ENCODE measurements around the gene POT1. TPM values are rescaled to one million over a fixed set of nuclear protein-coding genes. Genes with fewer than 3 reads are reported as not detected.

POT1 gene
- total and polyA plus RNA-seq, 10 donors = 9.4 to 37.0 (median 25.4) TPM

DNA sequence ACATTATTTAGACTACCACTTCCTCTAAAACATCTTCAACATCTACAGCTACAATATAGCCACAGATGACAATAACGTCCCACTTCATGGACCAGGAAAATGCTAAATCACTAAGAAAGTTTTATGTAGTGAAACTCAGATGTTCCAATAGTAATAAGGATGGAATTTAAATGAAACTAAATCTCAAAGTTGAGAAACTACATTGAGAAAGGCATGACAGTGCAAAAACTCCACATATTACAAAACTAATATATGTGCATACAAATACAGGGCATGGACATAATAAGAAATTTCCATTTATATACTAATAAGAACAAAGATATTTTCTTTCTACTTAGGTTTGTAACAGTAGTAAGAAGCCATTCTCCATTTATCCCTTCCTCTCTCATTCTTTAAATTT lies 31.1 kb downstream of the POT1 start:
- Histone ChIP-seq H3K4me3 (no peak overlapping the region), H3K27me3 (replicated peaks in 1 of 7) (no peaks in the 10 kb centered on the region), H3K4me1 (no peaks in the 10 kb centered on the region), H3K27ac (no peak overlapping the region), H3K9me3 (peaks cover 0 to 5% (median 0%) of the 10 kb centered on the region in 8 donors), H3K36me3 (peaks cover 0 to 52% (median 7%) of the 10 kb centered on the region in 6 donors)
- no peak for DNase-seq
- TF ChIP-seq POLR2AphosphoS5 (IDR thresholded peaks at IDR 0.05) = no peak
- TF ChIP-seq POLR2A (IDR thresholded peaks at IDR 0.05) = no peak
- TF ChIP-seq, protein P1, sequence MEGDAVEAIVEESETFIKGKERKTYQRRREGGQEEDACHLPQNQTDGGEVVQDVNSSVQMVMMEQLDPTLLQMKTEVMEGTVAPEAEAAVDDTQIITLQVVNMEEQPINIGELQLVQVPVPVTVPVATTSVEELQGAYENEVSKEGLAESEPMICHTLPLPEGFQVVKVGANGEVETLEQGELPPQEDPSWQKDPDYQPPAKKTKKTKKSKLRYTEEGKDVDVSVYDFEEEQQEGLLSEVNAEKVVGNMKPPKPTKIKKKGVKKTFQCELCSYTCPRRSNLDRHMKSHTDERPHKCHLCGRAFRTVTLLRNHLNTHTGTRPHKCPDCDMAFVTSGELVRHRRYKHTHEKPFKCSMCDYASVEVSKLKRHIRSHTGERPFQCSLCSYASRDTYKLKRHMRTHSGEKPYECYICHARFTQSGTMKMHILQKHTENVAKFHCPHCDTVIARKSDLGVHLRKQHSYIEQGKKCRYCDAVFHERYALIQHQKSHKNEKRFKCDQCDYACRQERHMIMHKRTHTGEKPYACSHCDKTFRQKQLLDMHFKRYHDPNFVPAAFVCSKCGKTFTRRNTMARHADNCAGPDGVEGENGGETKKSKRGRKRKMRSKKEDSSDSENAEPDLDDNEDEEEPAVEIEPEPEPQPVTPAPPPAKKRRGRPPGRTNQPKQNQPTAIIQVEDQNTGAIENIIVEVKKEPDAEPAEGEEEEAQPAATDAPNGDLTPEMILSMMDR (IDR thresholded peaks at IDR 0.05 in 8 of 11, conservative IDR thresholded peaks at IDR 0.05 in 3 of 11) = no peak
- intact Hi-C loops (cut with DNase I; ENCODE audit: low total_unique reads) = no loop called here
- WGBS, 5 donors = 63 to 77% (median 76%) methylated on average over 1 of the region's 1 CpG

DNA sequence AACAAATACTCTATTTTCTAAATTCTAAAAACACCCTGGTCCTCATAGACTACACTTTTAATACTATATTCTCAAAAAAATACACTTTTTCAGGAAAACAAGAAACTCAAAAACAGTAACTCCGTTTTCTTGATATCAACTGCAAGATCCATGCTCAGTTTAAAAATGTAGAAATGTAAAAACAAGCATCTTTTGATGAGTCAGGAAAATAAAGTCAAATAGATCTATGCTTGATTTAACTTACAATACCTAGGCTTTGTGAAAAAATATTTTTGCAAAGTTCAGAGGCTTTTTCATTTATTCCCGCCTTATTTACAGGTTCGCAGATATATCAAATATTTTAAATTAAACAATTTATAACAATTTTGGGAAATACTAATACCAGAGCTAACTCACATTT lies 33.6 kb downstream of the POT1 start:
- Histone ChIP-seq H3K9me3 (no peaks in the 10 kb centered on the region), H3K27ac (no peak overlapping the region), H3K27me3 (replicated peaks in 1 of 7) (no peaks in the 10 kb centered on the region), H3K4me3 (no peak overlapping the region), H3K36me3 (peaks cover 0 to 67% (median 16%) of the 10 kb centered on the region in 6 donors), H3K4me1 (no peaks in the 10 kb centered on the region)
- no peak for DNase-seq
- TF ChIP-seq, protein P1 (IDR thresholded peaks at IDR 0.05 in 8 of 11, conservative IDR thresholded peaks at IDR 0.05 in 3 of 11) = no peak
- TF ChIP-seq POLR2AphosphoS5 (IDR thresholded peaks at IDR 0.05) (no peak), POLR2A (IDR thresholded peaks at IDR 0.05) (no peak)
- intact Hi-C loops (cut with DNase I; ENCODE audit: low total_unique reads) = no loop called here
- 94 to 99% (median 97%) methylated on average over 3 of the region's 3 CpGs for WGBS, 5 donors

DNA sequence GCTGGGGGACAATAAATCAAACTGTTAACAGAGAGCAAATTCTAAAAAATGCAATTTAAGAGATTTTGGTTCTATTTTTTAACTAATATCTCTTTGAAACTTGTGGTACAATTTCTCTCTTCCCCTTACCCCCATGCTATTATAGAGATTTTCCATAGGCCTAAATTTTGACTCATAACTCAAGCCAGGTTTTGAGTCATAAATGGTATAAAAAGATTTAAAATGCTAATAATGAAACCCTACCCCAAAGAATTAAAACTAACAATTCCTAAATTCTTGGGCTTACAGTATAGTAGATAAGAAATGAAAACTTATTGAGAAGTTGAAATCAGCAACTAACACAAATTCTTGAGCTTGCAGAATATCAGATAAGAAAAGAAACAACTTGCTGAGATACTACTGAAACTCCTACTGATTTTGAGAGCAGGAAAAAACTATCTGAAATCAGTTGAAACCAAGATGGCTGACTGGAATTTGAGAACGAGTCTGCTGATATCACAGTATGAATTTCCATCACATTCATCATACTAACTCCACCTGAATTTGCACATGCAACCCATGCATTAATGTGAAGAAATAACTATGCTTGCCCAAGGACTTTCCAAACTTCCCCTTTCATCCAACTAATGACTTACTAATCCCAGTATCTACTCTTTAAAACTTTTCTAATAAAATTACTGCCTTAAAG lies 36.3 kb downstream of the POT1 start:
- intact Hi-C loops (cut with DNase I; ENCODE audit: low total_unique reads) = no loop called here
- no peaks in the 10 kb centered on the region for H3K9me3 ChIP-seq
- H3K36me3 ChIP-seq = peaks cover 0 to 88% (median 20%) of the 10 kb centered on the region in 6 donors
- no peak overlapping the region for H3K27ac ChIP-seq
- 55 to 79% (median 66%) methylated on average over 1 of the region's 1 CpG for WGBS, 5 donors
- no peaks in the 10 kb centered on the region for H3K27me3 ChIP-seq (replicated peaks in 1 of 7)
- no peaks in the 10 kb centered on the region for H3K4me1 ChIP-seq
- no peak for TF ChIP-seq POLR2AphosphoS5 (IDR thresholded peaks at IDR 0.05)
- TF ChIP-seq POLR2A (IDR thresholded peaks at IDR 0.05) = no peak
- TF ChIP-seq, protein P1 (IDR thresholded peaks at IDR 0.05 in 8 of 11, conservative IDR thresholded peaks at IDR 0.05 in 3 of 11) = no peak
- DNase-seq = no peak
- no peak overlapping the region for H3K4me3 ChIP-seq

DNA sequence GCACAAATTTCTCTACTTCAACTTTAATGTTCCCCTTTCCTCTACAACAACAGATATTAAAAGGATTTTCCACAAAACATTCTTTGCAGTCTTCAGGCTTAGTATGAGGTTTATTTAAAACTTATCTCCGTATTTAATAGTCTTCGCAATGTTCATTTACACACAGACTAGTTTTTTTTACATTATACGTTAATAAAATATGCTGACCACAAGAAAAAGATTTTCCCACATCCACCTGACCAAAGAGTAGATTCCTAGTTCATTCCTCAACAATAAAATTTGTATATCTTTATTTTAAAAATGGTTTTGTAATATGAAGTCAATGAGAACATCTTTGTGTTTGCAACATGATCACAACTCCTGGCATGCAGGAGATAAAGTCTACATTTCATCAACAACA lies 42.4 kb downstream of the POT1 start:
- Histone ChIP-seq H3K9me3 (no peaks in the 10 kb centered on the region), H3K4me1 (no peaks in the 10 kb centered on the region), H3K36me3 (peaks cover 0 to 54% (median 15%) of the 10 kb centered on the region in 6 donors), H3K27ac (no peak overlapping the region), H3K27me3 (replicated peaks in 1 of 7) (no peaks in the 10 kb centered on the region), H3K4me3 (no peak overlapping the region)
- 93 to 97% (median 96%) methylated on average over 3 of the region's 3 CpGs for WGBS, 5 donors
- no peak for DNase-seq
- intact Hi-C loops (cut with DNase I; ENCODE audit: low total_unique reads) = no loop called here
- TF ChIP-seq POLR2AphosphoS5 (IDR thresholded peaks at IDR 0.05) (no peak), POLR2A (IDR thresholded peaks at IDR 0.05) (no peak)
- TF ChIP-seq, protein P1 (IDR thresholded peaks at IDR 0.05 in 8 of 11, conservative IDR thresholded peaks at IDR 0.05 in 3 of 11) = no peak

Measured in spleen (tissue), 11 donors.